ENCODE measurements around the gene KLK1. TPM values are rescaled to one million over a fixed set of nuclear protein-coding genes. Genes with fewer than 3 reads are reported as not detected.

Gene KLK1
- total and polyA plus RNA-seq, 2 of the 13 experiments (the other 11 are each of a cell fraction or from before 2014, with no cell fraction given): not detected

GRCh38 chr19:50817941-50818858 is 5.4 kb downstream of the KLK1 start:
- intact Hi-C loops (cut with micrococcal nuclease; ENCODE audit: unreplicated experiment) (no loop called here), in situ Hi-C loops (cut with HindIII; ENCODE audit: extremely low pct_ligation_motif_present, low pct_unique_long_range_greater_than_20kb) (no loop called here)
- ChIA-PET POLR2A (no interaction called here), CTCF (ENCODE audit: low intra/inter-chr PET ratio, low total read pairs) (no interaction called here)
- H2AFZ ChIP-seq (ENCODE audit: low read length): no peak overlapping the region
- WGBS (ENCODE audit: low lambda C conversion rate): 54% methylated on average over 30 of the region's 52 CpGs
- FAIRE-seq: no peak
- no peaks in the 10 kb centered on the region for H3K9me3 ChIP-seq (ENCODE audit: low read length)
- no peak overlapping the region for H3K9ac ChIP-seq (ENCODE audit: insufficient read depth, low read depth, low read length)
- peak; percentile 36; the same call in 2 of the 3 replicates for ATAC-seq
- H3K4me3 ChIP-seq (replicated peaks in 1 of 3; ENCODE audit: insufficient read depth in 1 of 3, low read depth in 2 of 3, low read length in 3 of 3): no peak overlapping the region
- H4K20me1 ChIP-seq (ENCODE audit: insufficient read depth, low read length): no peaks in the 10 kb centered on the region
- BruUV-seq (replicated peaks): no TSS peak
- TF ChIP-seq ZNF839 (CRISPR knock-in tag; IDR thresholded peaks at IDR 0.05; ENCODE audit: borderline replicate concordance): no peak
- no peak for TF ChIP-seq ZMYM4 (CRISPR knock-in tag; IDR thresholded peaks at IDR 0.05)
- no peak for TF ChIP-seq RBM39 (IDR thresholded peaks at IDR 0.05; ENCODE audit: low read depth, low read length, poor library complexity, severe bottlenecking)
- TF ChIP-seq, protein P1, sequence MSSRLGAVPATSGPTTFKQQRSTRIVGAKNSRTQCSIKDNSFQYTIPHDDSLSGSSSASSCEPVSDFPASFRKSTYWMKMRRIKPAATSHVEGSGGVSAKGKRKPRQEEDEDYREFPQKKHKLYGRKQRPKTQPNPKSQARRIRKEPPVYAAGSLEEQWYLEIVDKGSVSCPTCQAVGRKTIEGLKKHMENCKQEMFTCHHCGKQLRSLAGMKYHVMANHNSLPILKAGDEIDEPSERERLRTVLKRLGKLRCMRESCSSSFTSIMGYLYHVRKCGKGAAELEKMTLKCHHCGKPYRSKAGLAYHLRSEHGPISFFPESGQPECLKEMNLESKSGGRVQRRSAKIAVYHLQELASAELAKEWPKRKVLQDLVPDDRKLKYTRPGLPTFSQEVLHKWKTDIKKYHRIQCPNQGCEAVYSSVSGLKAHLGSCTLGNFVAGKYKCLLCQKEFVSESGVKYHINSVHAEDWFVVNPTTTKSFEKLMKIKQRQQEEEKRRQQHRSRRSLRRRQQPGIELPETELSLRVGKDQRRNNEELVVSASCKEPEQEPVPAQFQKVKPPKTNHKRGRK (CRISPR knock-in tag; IDR thresholded peaks at IDR 0.05): no peak
- no peak for TF ChIP-seq SKI (IDR thresholded peaks at IDR 0.05; ENCODE audit: partially characterized antibody)
- no peak for TF ChIP-seq KDM4B (CRISPR knock-in tag; IDR thresholded peaks at IDR 0.05)
- no peak for TF ChIP-seq ZNF577 (CRISPR knock-in tag; IDR thresholded peaks at IDR 0.05; ENCODE audit: borderline replicate concordance, low read depth)
- no peaks in the 10 kb centered on the region for H3K36me3 ChIP-seq (replicated peaks in 1 of 2; ENCODE audit: control insufficient read depth in 1 of 2, insufficient read depth in 2 of 2, low read length in 2 of 2)
- H3K27me3 ChIP-seq (ENCODE audit: control insufficient read depth in 1 of 2, insufficient read depth in 2 of 2, low read length in 2 of 2): peaks cover 6 to 43% of the 10 kb centered on the region in 2 experiments
- no peak overlapping the region for H3K4me2 ChIP-seq (ENCODE audit: low read depth, low read length)
- H3K79me2 ChIP-seq (ENCODE audit: insufficient read depth, low read length): no peaks in the 10 kb centered on the region
- no peak overlapping the region for H3K27ac ChIP-seq (ENCODE audit: extremely low read length, insufficient read depth, low read length)
- no peaks in the 10 kb centered on the region for H3K4me1 ChIP-seq (ENCODE audit: insufficient read depth, low read length)
- no peak for DNase-seq (ENCODE audit: low spot score)

Data from HepG2 (cell line).